Transverse colon (tissue), 4 donors: ENCODE data around the gene SHISAL1. TPM values are rescaled to one million over a fixed set of nuclear protein-coding genes. Genes with fewer than 3 reads are reported as not detected.

Experiments
- DNase-seq: peaks from one replicate; pipeline ENCODE4 v3.0.0-alpha.2; 2019
- H3K27ac ChIP-seq, 4 donors: fragments of 200-600 bp; sonication (generic); 2 replicates each; pipeline ENCODE4 v1.5.1; 2016 to 2018; ENCODE audit warnings: inconsistent platforms in 4 of 4
- H3K27me3 ChIP-seq: fragments of 200-600 bp; sonication (generic); 2 replicates; pipeline ENCODE4 v1.5.1; 2017; ENCODE audit warnings: inconsistent platforms
- H3K36me3 ChIP-seq, 4 donors: fragments of 200-600 bp; sonication (generic); 2 replicates each; pipeline ENCODE4 v1.5.1; 2017 to 2019; ENCODE audit warnings: inconsistent platforms in 4 of 4
- H3K4me1 ChIP-seq, 4 donors: fragments of 200-600 bp; sonication (generic); 2 replicates each; pipeline ENCODE4 v1.5.1; 2017 to 2020; ENCODE audit warnings: inconsistent platforms in 4 of 4
- H3K4me3 ChIP-seq, 4 donors: fragments of 200-600 bp; sonication (generic); 1 replicate in 1 of 4; 2 replicates in 3 of 4; pipeline versions ENCODE4 v1.5.1 to v1.6.1; 2017 to 2019; ENCODE audit warnings: inconsistent platforms in 4 of 4
- H3K9me3 ChIP-seq, 2 donors: fragments of 200-600 bp; sonication (generic); 2 replicates each; pipeline ENCODE4 v1.5.1; 2017 to 2019; ENCODE audit warnings: inconsistent platforms in 2 of 2
- CTCF ChIP-seq, 5 experiments: fragments of 200-600 bp in 3 of 5; fragments of 450-650 bp in 2 of 5; sonication (generic) in 3 of 5; IDR thresholded peaks; 1 replicate in 2 of 5; 2 replicates in 3 of 5; pipeline ENCODE4 v1.5.1; 2016 to 2017; ENCODE audit warnings: antibody characterized with exemption in 5 of 5, inconsistent platforms in 3 of 5, mild to moderate bottlenecking in 2 of 5, moderate library complexity in 1 of 5
- EP300 ChIP-seq: sonication (generic); formaldehyde crosslinking; IDR thresholded peaks from one replicate; pipeline ENCODE4 v1.6.1; 2017; ENCODE audit warnings: antibody characterized with exemption, low read depth
- POLR2A ChIP-seq: fragments of 450-650 bp; IDR thresholded peaks from one replicate; pipeline ENCODE4 v1.6.1; 2016; ENCODE audit warnings: antibody characterized with exemption, mild to moderate bottlenecking, moderate library complexity
- POLR2AphosphoS5 ChIP-seq, 3 donors: sonication (generic); formaldehyde crosslinking; IDR thresholded peaks; one replicate each; pipeline ENCODE4 v1.6.1; 2016; ENCODE audit warnings: antibody characterized with exemption in 3 of 3
- WGBS, 2 donors: methylation state at CpG; one replicate each; pipeline ENCODE4 v1.1.5; 2018; ENCODE audit warnings: low coverage in 1 of 2; 5-methylcytosine and 5-hydroxymethylcytosine counted together
- in situ Hi-C, 4 donors: fragments of 200-750 bp; cut with MboI; loops; one replicate each; pipeline versions ENCODE4 v1.15.0 to v1.15.1; 2017; ENCODE audit warnings: low sequenced_read_pairs in 3 of 4, low pct_ligation_motif_present in 1 of 4, low pct_unique_long_range_greater_than_20kb in 1 of 4
- intact Hi-C: fragments of 100-400 bp; cut with DNase I; formaldehyde crosslinking; loops from one replicate; pipeline ENCODE4 v1.15.1; 2023; ENCODE audit warnings: low total_unique reads
- total RNA-seq, 4 donors: library from RNA; depleted of rRNA; stranded (reverse); fragments of >200 nt; gene quantifications; one replicate each; pipeline ENCODE4 v1.1.0, GENCODE V29; 2016

Gene SHISAL1
- total RNA-seq, 4 donors from 2014 or later = 1.9 to 4.6 (median 3.2) TPM

GRCh38 chr22:44276706-44277356 is 35.9 kb downstream of the SHISAL1 start:
- no peaks in the 10 kb centered on the region for H3K4me1 ChIP-seq
- DNase-seq = no peak
- H3K4me3 ChIP-seq = no peak overlapping the region
- no peaks in the 10 kb centered on the region for H3K36me3 ChIP-seq
- no peak overlapping the region for H3K27ac ChIP-seq
- H3K9me3 ChIP-seq = no peaks in the 10 kb centered on the region
- no peaks in the 10 kb centered on the region for H3K27me3 ChIP-seq
- in situ Hi-C loops (no loop called here), intact Hi-C loops (no loop called here)
- WGBS, 2 donors = 77% methylated on average over 18 of the region's 18 CpGs; no CpG with 5 or more reads in 1 of the 2 donors
- TF ChIP-seq POLR2A (no peak), EP300 (no peak), POLR2AphosphoS5 (IDR thresholded peaks at IDR 0.05) (no peak), CTCF (IDR thresholded peaks at IDR 0.05) (no peak)

GRCh38 chr22:44276041-44276440 is 36.7 kb downstream of the SHISAL1 start:
- Histone ChIP-seq H3K4me3 (no peak overlapping the region), H3K4me1 (no peaks in the 10 kb centered on the region), H3K36me3 (no peaks in the 10 kb centered on the region), H3K27me3 (no peaks in the 10 kb centered on the region), H3K9me3 (no peaks in the 10 kb centered on the region), H3K27ac (no peak overlapping the region)
- no peak for DNase-seq
- in situ Hi-C loops (no loop called here), intact Hi-C loops (no loop called here)
- 66 to 82% methylated on average over 4 to 10 of the region's 10 CpGs for WGBS, 2 donors
- TF ChIP-seq EP300 (no peak), POLR2A (no peak), CTCF (IDR thresholded peaks at IDR 0.05) (no peak), POLR2AphosphoS5 (IDR thresholded peaks at IDR 0.05) (no peak)

GRCh38 chr22:44275631-44275995 is 37.1 kb downstream of the SHISAL1 start:
- no peak for DNase-seq
- TF ChIP-seq POLR2AphosphoS5 (IDR thresholded peaks at IDR 0.05) (no peak), CTCF (IDR thresholded peaks at IDR 0.05) (no peak), POLR2A (no peak), EP300 (no peak)
- H3K27ac ChIP-seq = no peak overlapping the region
- WGBS, 2 donors = 71 to 80% methylated on average over 1 to 5 of the region's 5 CpGs
- H3K4me3 ChIP-seq = no peak overlapping the region
- no peaks in the 10 kb centered on the region for H3K4me1 ChIP-seq
- no peaks in the 10 kb centered on the region for H3K27me3 ChIP-seq
- no peaks in the 10 kb centered on the region for H3K9me3 ChIP-seq
- in situ Hi-C loops = no loop called here
- H3K36me3 ChIP-seq = no peaks in the 10 kb centered on the region
- intact Hi-C loops = no loop called here

GRCh38 chr22:44274918-44275630 is 37.7 kb downstream of the SHISAL1 start:
- Histone ChIP-seq H3K4me3 (no peak overlapping the region), H3K27ac (no peak overlapping the region), H3K9me3 (no peaks in the 10 kb centered on the region), H3K36me3 (no peaks in the 10 kb centered on the region), H3K27me3 (no peaks in the 10 kb centered on the region), H3K4me1 (no peaks in the 10 kb centered on the region)
- WGBS, 2 donors = 89% methylated on average over 22 of the region's 22 CpGs; no CpG with 5 or more reads in 1 of the 2 donors
- DNase-seq = no peak
- in situ Hi-C loops (no loop called here), intact Hi-C loops (no loop called here)
- no peak for TF ChIP-seq EP300
- TF ChIP-seq CTCF (IDR thresholded peaks at IDR 0.05) = no peak
- no peak for TF ChIP-seq POLR2A
- TF ChIP-seq POLR2AphosphoS5 (IDR thresholded peaks at IDR 0.05) = no peak
